ENCODE results near the gene CMC2. TPM values are rescaled to one million over a fixed set of nuclear protein-coding genes. Genes with fewer than 3 reads are reported as not detected.
A peak's percentile ranks its signal among the peaks of the same experiment; 100 is the strongest.

CMC2 gene
- total and polyA plus RNA-seq, 10 donors: 28.6 to 104 (median 54.8) TPM

GRCh38 chr16:80936410-80936809 is 70.3 kb downstream of the CMC2 start:
- intact Hi-C loops (cut with DNase I; ENCODE audit: low total_unique reads): no loop called here
- 60 to 81% (median 77%) methylated on average over 2 of the region's 2 CpGs for WGBS, 5 donors
- H3K9me3 ChIP-seq: no peaks in the 10 kb centered on the region
- H3K27me3 ChIP-seq (replicated peaks in 1 of 7): peaks cover 0 to 43% (median 20%) of the 10 kb centered on the region in 7 donors
- no peak overlapping the region for H3K4me3 ChIP-seq
- TF ChIP-seq CTCF (IDR thresholded peaks at IDR 0.05 in 8 of 11, conservative IDR thresholded peaks at IDR 0.05 in 3 of 11) (no peak), POLR2A (IDR thresholded peaks at IDR 0.05) (no peak), POLR2AphosphoS5 (IDR thresholded peaks at IDR 0.05) (no peak)
- H3K27ac ChIP-seq: no peak overlapping the region
- H3K36me3 ChIP-seq: no peaks in the 10 kb centered on the region
- DNase-seq: no peak
- H3K4me1 ChIP-seq: peaks cover 7 to 20% (median 14%) of the 10 kb centered on the region in 6 donors

- no peak overlapping the region for H3K4me3 ChIP-seq
- peaks cover 7 to 23% (median 14%) of the 10 kb centered on the region in 6 donors for H3K4me1 ChIP-seq
- no peak for DNase-seq
- 70 to 92% (median 91%) methylated on average over 3 of the region's 3 CpGs for WGBS, 5 donors
- peaks cover 0 to 50% (median 26%) of the 10 kb centered on the region in 7 donors for H3K27me3 ChIP-seq (replicated peaks in 1 of 7)
- TF ChIP-seq CTCF (IDR thresholded peaks at IDR 0.05 in 8 of 11, conservative IDR thresholded peaks at IDR 0.05 in 3 of 11) (no peak), POLR2A (IDR thresholded peaks at IDR 0.05) (no peak), POLR2AphosphoS5 (IDR thresholded peaks at IDR 0.05) (no peak)
- H3K9me3 ChIP-seq: no peaks in the 10 kb centered on the region
- no peaks in the 10 kb centered on the region for H3K36me3 ChIP-seq
- intact Hi-C loops (cut with DNase I; ENCODE audit: low total_unique reads): no loop called here
- H3K27ac ChIP-seq: no peak overlapping the region
Observed at GRCh38 chr16:80935691-80936090, 71.0 kb downstream of the CMC2 start.

- no peak for TF ChIP-seq POLR2A (IDR thresholded peaks at IDR 0.05)
- TF ChIP-seq CTCF (IDR thresholded peaks at IDR 0.05 in 8 of 11, conservative IDR thresholded peaks at IDR 0.05 in 3 of 11): no peak
- TF ChIP-seq POLR2AphosphoS5 (IDR thresholded peaks at IDR 0.05): no peak
- no peak for DNase-seq
- intact Hi-C loops (cut with DNase I; ENCODE audit: low total_unique reads): no loop called here
Observed at GRCh38 chr16:80932708-80933095, 74.0 kb downstream of the CMC2 start.

GRCh38 chr16:80931801-80932707 is 74.6 kb downstream of the CMC2 start:
- Histone ChIP-seq H3K27ac (peak overlapping the region in 6 of 8 donors; percentile 57 to 81 (median 64)), H3K27me3 (replicated peaks in 1 of 7) (peaks cover 0 to 63% (median 26%) of the 10 kb centered on the region in 7 donors), H3K4me3 (peak overlapping the region; percentile 12 to 67 (median 36)), H3K4me1 (peaks cover 7 to 23% (median 14%) of the 10 kb centered on the region in 6 donors), H3K9me3 (no peaks in the 10 kb centered on the region), H3K36me3 (no peaks in the 10 kb centered on the region)
- 1 to 6% (median 2%) methylated on average over 42 to 67 of the region's 67 CpGs for WGBS, 5 donors
- no peak for TF ChIP-seq CTCF (IDR thresholded peaks at IDR 0.05 in 8 of 11, conservative IDR thresholded peaks at IDR 0.05 in 3 of 11)
- peak in 2 of 3 donors; percentile 36 to 41 for TF ChIP-seq POLR2AphosphoS5 (IDR thresholded peaks at IDR 0.05)
- intact Hi-C loops (cut with DNase I; ENCODE audit: low total_unique reads): no loop called here
- DNase-seq: no peak

More at GRCh38 chr16:80932708-80933095, 74.0 kb downstream of the CMC2 start:
- WGBS, 5 donors: 16 to 30% (median 24%) methylated on average over 20 of the region's 20 CpGs
- Histone ChIP-seq H3K4me3 (peak overlapping the region in 6 of 8 donors; percentile 28 to 67 (median 38)), H3K27ac (peak overlapping the region in 6 of 8 donors; percentile 57 to 81 (median 64)), H3K36me3 (no peaks in the 10 kb centered on the region), H3K4me1 (peaks cover 7 to 23% (median 14%) of the 10 kb centered on the region in 6 donors), H3K9me3 (no peaks in the 10 kb centered on the region), H3K27me3 (replicated peaks in 1 of 7) (peaks cover 0 to 63% (median 26%) of the 10 kb centered on the region in 7 donors)

All from spleen (tissue), 11 donors.